G401 (cell line): ENCODE results near the gene CEP131. TPM values are rescaled to one million over a fixed set of nuclear protein-coding genes. Genes with fewer than 3 reads are reported as not detected.

Experiments
- DNase-seq: peaks from one replicate; pipeline ENCODE4 v3.0.0-alpha.2; 2015; ENCODE audit warnings: low spot score
- in situ Hi-C: cut with HindIII; loops from 2 replicates; pipeline ENCODE4 v1.10.0; 2016; ENCODE audit warnings: low sequenced_read_pairs, mixed read lengths
- total RNA-seq: library from RNA; depleted of rRNA; stranded (reverse); fragments of >200 nt; shearing (Covaris generic); gene quantifications from 2 replicates; pipeline ENCODE4 v1.2.3, GENCODE V29; 2014

The CEP131 gene
- total RNA-seq, 1 experiment from 2014 or later: 42.0 TPM

GRCh38 chr17:81252326-81252986, 29.7 kb upstream of the CEP131 start:
- peak; percentile 64 for DNase-seq
- in situ Hi-C loops: no loop called here

- in situ Hi-C loops: no loop called here
- peak; percentile 36 for DNase-seq
These were observed 29.0 kb upstream of the CEP131 start for GRCh38 chr17:81251709-81252301.

GRCh38 chr17:81251094-81251708, 28.4 kb upstream of the CEP131 start:
- in situ Hi-C loops: no loop called here

GRCh38 chr17:81250286-81251093, 27.7 kb upstream of the CEP131 start:
- DNase-seq: no peak
- in situ Hi-C loops: no loop called here

More at GRCh38 chr17:81251094-81251708, 28.4 kb upstream of the CEP131 start:
- DNase-seq: peak; percentile 48

GRCh38 chr17:81249223-81250040, 26.7 kb upstream of the CEP131 start:
- no peak for DNase-seq
- in situ Hi-C loops: no loop called here

GRCh38 chr17:81248649-81249048, 25.9 kb upstream of the CEP131 start:
- no peak for DNase-seq
- in situ Hi-C loops: no loop called here

- no peak for DNase-seq
- in situ Hi-C loops: no loop called here
These were observed 24.7 kb upstream of the CEP131 start for GRCh38 chr17:81247339-81247990.

GRCh38 chr17:81246679-81247338, 24.0 kb upstream of the CEP131 start:
- DNase-seq: no peak
- in situ Hi-C loops: no loop called here

- DNase-seq: no peak
- in situ Hi-C loops: no loop called here
These were observed 23.5 kb upstream of the CEP131 start for GRCh38 chr17:81246343-81246670.

GRCh38 chr17:81245665-81246342, 23.0 kb upstream of the CEP131 start:
- in situ Hi-C loops: no loop called here
- DNase-seq: no peak

- in situ Hi-C loops: no loop called here
- DNase-seq: peak; percentile 15
These were observed 22.4 kb upstream of the CEP131 start for GRCh38 chr17:81245024-81245664.

- DNase-seq: no peak
- in situ Hi-C loops: no loop called here
These were observed 21.7 kb upstream of the CEP131 start for GRCh38 chr17:81244358-81245023.

- DNase-seq: no peak
- in situ Hi-C loops: no loop called here
These were observed 20.5 kb upstream of the CEP131 start for GRCh38 chr17:81243333-81243664.

- DNase-seq: no peak
- in situ Hi-C loops: no loop called here
These were observed 19.9 kb upstream of the CEP131 start for GRCh38 chr17:81242421-81243332.

- DNase-seq: peak; percentile 40
- in situ Hi-C loops: no loop called here
These were observed 19.1 kb upstream of the CEP131 start for GRCh38 chr17:81241648-81242420.
